ENCODE results near the gene SNRNP70.

The SNRNP70 gene

GRCh38 chr19:49148784-49149651, 63.8 kb downstream of the SNRNP70 start:
- peak overlapping the region; percentile 90 for H3K27ac ChIP-seq
- H3K4me3 ChIP-seq (ENCODE audit: low read depth, low read length), result peak overlapping the region; percentile 90
- peak; percentile 99 for DNase-seq
- TF ChIP-seq CTCF (IDR thresholded peaks at IDR 0.05; ENCODE audit: low read depth, low read length), result no peak
- no peaks in the 10 kb centered on the region for H3K9me3 ChIP-seq (ENCODE audit: severe bottlenecking)
- peaks cover 7% of the 10 kb centered on the region for H3K36me3 ChIP-seq
- no peaks in the 10 kb centered on the region for H3K27me3 ChIP-seq (ENCODE audit: insufficient read depth, low read depth, severe bottlenecking)

GRCh38 chr19:49149652-49150105, 64.4 kb downstream of the SNRNP70 start:
- peaks cover 7% of the 10 kb centered on the region for H3K36me3 ChIP-seq
- peak; percentile 83 for DNase-seq
- peak overlapping the region; percentile 90 for H3K27ac ChIP-seq
- no peak for TF ChIP-seq CTCF (IDR thresholded peaks at IDR 0.05; ENCODE audit: low read depth, low read length)
- no peaks in the 10 kb centered on the region for H3K9me3 ChIP-seq (ENCODE audit: severe bottlenecking)
- H3K27me3 ChIP-seq (ENCODE audit: insufficient read depth, low read depth, severe bottlenecking), result no peaks in the 10 kb centered on the region
- H3K4me3 ChIP-seq (ENCODE audit: low read depth, low read length), result peak overlapping the region; percentile 90

- Histone ChIP-seq H3K9me3 (ENCODE audit: severe bottlenecking) (no peaks in the 10 kb centered on the region), H3K27ac (peak overlapping the region; percentile 90), H3K4me3 (ENCODE audit: low read depth, low read length) (peak overlapping the region; percentile 90), H3K36me3 (peaks cover 7% of the 10 kb centered on the region), H3K27me3 (ENCODE audit: insufficient read depth, low read depth, severe bottlenecking) (no peaks in the 10 kb centered on the region)
- DNase-seq, result peak; percentile 93
- TF ChIP-seq CTCF (IDR thresholded peaks at IDR 0.05; ENCODE audit: low read depth, low read length), result no peak
Measured at GRCh38 chr19:49150106-49150943, 65.1 kb downstream of the SNRNP70 start.

- Histone ChIP-seq H3K27ac (peak overlapping the region; percentile 90), H3K27me3 (ENCODE audit: insufficient read depth, low read depth, severe bottlenecking) (no peaks in the 10 kb centered on the region), H3K4me3 (ENCODE audit: low read depth, low read length) (peak overlapping the region; percentile 90), H3K36me3 (peaks cover 7% of the 10 kb centered on the region), H3K9me3 (ENCODE audit: severe bottlenecking) (no peaks in the 10 kb centered on the region)
- no peak for TF ChIP-seq CTCF (IDR thresholded peaks at IDR 0.05; ENCODE audit: low read depth, low read length)
- DNase-seq, result no peak
Measured at GRCh38 chr19:49150944-49151243, 65.6 kb downstream of the SNRNP70 start.

- H3K9me3 ChIP-seq (ENCODE audit: severe bottlenecking), result no peaks in the 10 kb centered on the region
- no peaks in the 10 kb centered on the region for H3K27me3 ChIP-seq (ENCODE audit: insufficient read depth, low read depth, severe bottlenecking)
- peak overlapping the region; percentile 90 for H3K4me3 ChIP-seq (ENCODE audit: low read depth, low read length)
- peaks cover 2% of the 10 kb centered on the region for H3K36me3 ChIP-seq
- TF ChIP-seq CTCF (IDR thresholded peaks at IDR 0.05; ENCODE audit: low read depth, low read length), result no peak
- DNase-seq, result peak; percentile 70
- H3K27ac ChIP-seq, result no peak overlapping the region
Measured at GRCh38 chr19:49151267-49152118, 66.2 kb downstream of the SNRNP70 start.

Measured in WERI-Rb-1 (cell line).